Sigmoid colon (tissue), 7 donors: Measurements from ENCODE around the gene DHX29. TPM values are rescaled to one million over a fixed set of nuclear protein-coding genes. Genes with fewer than 3 reads are reported as not detected.

Source experiments
- DNase-seq: peaks from one replicate; pipeline ENCODE4 v3.0.0-alpha.2; 2019
- H3K27ac ChIP-seq, 4 donors: fragments of 200-600 bp; sonication (generic); one replicate each; pipeline ENCODE4 v1.5.1; 2016 to 2019; ENCODE audit warnings: mild to moderate bottlenecking in 1 of 4
- H3K27me3 ChIP-seq, 3 donors: fragments of 200-600 bp; sonication (generic); one replicate each; pipeline ENCODE4 v1.5.1; 2019; ENCODE audit warnings: mild to moderate bottlenecking in 1 of 3
- H3K36me3 ChIP-seq, 4 donors: fragments of 200-600 bp; sonication (generic); one replicate each; pipeline ENCODE4 v1.5.1; 2016 to 2019
- H3K4me1 ChIP-seq, 4 donors: fragments of 200-600 bp; sonication (generic); one replicate each; pipeline ENCODE4 v1.5.1; 2017 to 2019
- H3K4me3 ChIP-seq, 4 donors: fragments of 200-600 bp; sonication (generic); one replicate each; pipeline ENCODE4 v1.5.1; 2017 to 2019; ENCODE audit warnings: mild to moderate bottlenecking in 2 of 4, moderate library complexity in 1 of 4
- H3K9me3 ChIP-seq, 4 donors: fragments of 200-600 bp in 3 of 4; sonication (generic) in 3 of 4; one replicate each; pipeline versions ENCODE4 v1.5.1 to v1.6.1; 2013 to 2019
- CTCF ChIP-seq, 4 experiments: fragments of 450-650 bp in 3 of 4; fragments of 200-600 bp in 1 of 4; IDR thresholded peaks; one replicate each; pipeline ENCODE4 v1.5.1; 2016 to 2019; ENCODE audit warnings: antibody characterized with exemption in 4 of 4, mild to moderate bottlenecking in 3 of 4, moderate library complexity in 2 of 4
- EP300 ChIP-seq, 4 donors: sonication (generic); formaldehyde crosslinking; IDR thresholded peaks; one replicate each; pipeline ENCODE4 v1.6.1; 2017; ENCODE audit warnings: antibody characterized with exemption in 4 of 4
- POLR2A ChIP-seq, 2 donors: fragments of 450-650 bp; IDR thresholded peaks; one replicate each; pipeline ENCODE4 v1.6.1; 2016; ENCODE audit warnings: antibody characterized with exemption in 2 of 2, mild to moderate bottlenecking in 2 of 2, moderate library complexity in 2 of 2
- POLR2AphosphoS5 ChIP-seq, 4 donors: sonication (generic); formaldehyde crosslinking; IDR thresholded peaks; one replicate each; pipeline ENCODE4 v1.6.1; 2017; ENCODE audit warnings: antibody characterized with exemption in 4 of 4
- WGBS, 2 donors: extraction: QIAGEN DNeasy Blood & Tissue Kit; methylation state at CpG; one replicate each; pipeline ENCODE4 v1.1.7; 2013; 5-methylcytosine and 5-hydroxymethylcytosine counted together
- intact Hi-C: fragments of 100-400 bp; cut with DNase I; formaldehyde crosslinking; loops from one replicate; pipeline ENCODE4 v1.15.1; 2023
- polyA plus RNA-seq, 3 donors: library from polyadenylated mRNA; stranded (reverse); fragments of 200-250 nt; gene quantifications; one replicate each; pipeline ENCODE4 v1.2.3, GENCODE V29; 2013
- total RNA-seq, 4 donors: library from RNA; depleted of rRNA; stranded (reverse); fragments of >200 nt; gene quantifications; one replicate each; pipeline ENCODE4 v1.1.0, GENCODE V29; 2016
- donor health status: healthy with polysubstance abuse.
- donor health status: Bipolar disorder and iron deficiency.
- donor health status: healthy.

The DHX29 gene
- total and polyA plus RNA-seq, 7 donors, result 7.6 to 34.2 (median 28.8) TPM

- H3K27ac ChIP-seq, result no peak overlapping the region
- peaks cover 0 to 15% (median 12%) of the 10 kb centered on the region in 4 donors for H3K4me1 ChIP-seq
- intact Hi-C loops, result loop anchor here (5.0 to 10.0 kb wide), 2 partner anchors 40 to 187 kb away; partner anchors contain the start of gene PLPP1
- TF ChIP-seq CTCF (IDR thresholded peaks at IDR 0.05) (no peak), POLR2A (IDR thresholded peaks at IDR 0.05) (no peak), EP300 (IDR thresholded peaks at IDR 0.05) (no peak), POLR2AphosphoS5 (IDR thresholded peaks at IDR 0.05) (no peak)
- WGBS, 2 donors, result 93 to 94% methylated on average over 3 of the region's 3 CpGs
- H3K9me3 ChIP-seq, result no peaks in the 10 kb centered on the region
- DNase-seq, result no peak
- H3K27me3 ChIP-seq, result no peaks in the 10 kb centered on the region
- no peak overlapping the region for H3K4me3 ChIP-seq
- peaks cover 6 to 71% (median 28%) of the 10 kb centered on the region in 4 donors for H3K36me3 ChIP-seq
These were observed 40.3 kb upstream of the DHX29 start for GRCh38 chr5:55347786-55348185.

DNA sequence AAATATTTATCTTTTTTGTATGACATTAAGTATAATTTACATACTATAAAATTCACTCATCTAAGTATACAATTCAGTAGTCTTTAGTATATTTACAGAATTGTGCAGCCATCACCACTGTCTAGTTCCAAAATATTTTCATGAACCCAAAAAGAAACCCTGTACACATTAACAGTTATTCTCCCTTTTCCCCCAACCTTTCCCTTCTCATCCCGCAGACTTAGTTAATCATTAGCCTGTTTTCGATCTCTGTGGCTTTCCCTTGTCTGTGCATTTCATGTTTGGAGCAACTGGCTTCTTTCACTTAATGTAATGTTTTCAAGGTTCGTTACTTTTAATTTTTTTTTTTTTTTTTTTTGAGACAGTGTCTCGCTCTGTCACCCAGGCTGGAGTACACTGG is 37.8 kb upstream of the DHX29 start:
- Histone ChIP-seq H3K9me3 (no peaks in the 10 kb centered on the region), H3K4me3 (no peak overlapping the region), H3K4me1 (peaks cover 0 to 26% (median 16%) of the 10 kb centered on the region in 4 donors), H3K27ac (no peak overlapping the region), H3K36me3 (peaks cover 6 to 61% (median 22%) of the 10 kb centered on the region in 4 donors), H3K27me3 (no peaks in the 10 kb centered on the region)
- intact Hi-C loops, result loop anchor here (2.0 to 10.0 kb wide), 3 partner anchors 42 to 347 kb away; partner anchors contain the start of gene PLPP1
- DNase-seq, result no peak
- 50 to 79% methylated on average over 4 of the region's 4 CpGs for WGBS, 2 donors
- TF ChIP-seq POLR2AphosphoS5 (IDR thresholded peaks at IDR 0.05) (no peak), POLR2A (IDR thresholded peaks at IDR 0.05) (no peak), EP300 (IDR thresholded peaks at IDR 0.05) (no peak), CTCF (IDR thresholded peaks at IDR 0.05) (no peak)

GRCh38 chr5:55344392-55344992 is 37.0 kb upstream of the DHX29 start:
- peak overlapping the region in 3 of 4 donors; percentile 13 to 36 (median 17) for H3K27ac ChIP-seq

GRCh38 chr5:55343609-55344008 is 36.1 kb upstream of the DHX29 start:
- Histone ChIP-seq H3K27ac (peak overlapping the region in 3 of 4 donors; percentile 13 to 36 (median 17)), H3K9me3 (no peaks in the 10 kb centered on the region), H3K4me3 (no peak overlapping the region), H3K27me3 (no peaks in the 10 kb centered on the region), H3K4me1 (peaks cover 0 to 26% (median 16%) of the 10 kb centered on the region in 4 donors), H3K36me3 (peaks cover 4 to 44% (median 17%) of the 10 kb centered on the region in 4 donors)
- WGBS, 2 donors, result 51 to 74% methylated on average over 1 of the region's 1 CpG
- intact Hi-C loops, result loop anchor here (2.0 to 10.0 kb wide), 3 partner anchors 59 to 349 kb away; partner anchors contain the start of gene PLPP1
- TF ChIP-seq POLR2AphosphoS5 (IDR thresholded peaks at IDR 0.05) (no peak), CTCF (IDR thresholded peaks at IDR 0.05) (no peak), POLR2A (IDR thresholded peaks at IDR 0.05) (no peak), EP300 (IDR thresholded peaks at IDR 0.05) (no peak)
- no peak for DNase-seq

More at GRCh38 chr5:55344392-55344992, 37.0 kb upstream of the DHX29 start:
- Histone ChIP-seq H3K9me3 (no peaks in the 10 kb centered on the region), H3K4me1 (peaks cover 0 to 26% (median 16%) of the 10 kb centered on the region in 4 donors), H3K27me3 (no peaks in the 10 kb centered on the region), H3K36me3 (peaks cover 4 to 52% (median 19%) of the 10 kb centered on the region in 4 donors), H3K4me3 (no peak overlapping the region)
- no peak for TF ChIP-seq POLR2A (IDR thresholded peaks at IDR 0.05)
- TF ChIP-seq CTCF (IDR thresholded peaks at IDR 0.05), result peak in 3 of 4 experiments; percentile 86 to 90 (median 88)
- intact Hi-C loops, result loop anchor here (2.0 to 10.0 kb wide), 3 partner anchors 58 to 348 kb away; partner anchors contain the start of gene PLPP1
- DNase-seq, result peak; percentile 69
- WGBS, 2 donors, result 35 to 49% methylated on average over 2 of the region's 2 CpGs
